HepG2 (cell line): Measurements from ENCODE around the gene KIAA2012. TPM values are rescaled to one million over a fixed set of nuclear protein-coding genes. Genes with fewer than 3 reads are reported as not detected.
A peak's percentile ranks its signal among the peaks of the same experiment; 100 is the strongest.

Experiments used
- ATAC-seq: fragments of 200-7000 bp; cut with Tn5 transposase; 3 replicates; pipeline ENCODE4 v1.9.1; 2020; ENCODE audit warnings: mild to moderate bottlenecking, moderate library complexity
- BruUV-seq: library from RNA; stranded (reverse); fragments of 400-500 nt; replicated peaks from 2 replicates; lab custom pipeline; 2021; lab: Mats Ljungman, UMichigan
- CTCF ChIA-PET: fragments of 300-600 bp; formaldehyde crosslinking; extraction: SDS; loops from one replicate; lab custom pipeline; 2021; ENCODE audit warnings: low total read pairs, inconsistent platforms, low intra/inter-chr PET ratio; lab: Yijun Ruan, JAX
- POLR2A ChIA-PET: fragments of 350-600 bp; sonication (Branson Sonifier 250); formaldehyde crosslinking; loops from one replicate; lab custom pipeline; 2020; ENCODE audit warnings: antibody characterized with exemption, inconsistent platforms; lab: Yijun Ruan, JAX
- DNase-seq: peaks from one replicate; pipeline ENCODE4 v3.0.0-alpha.2; 2015; ENCODE audit warnings: low spot score
- FAIRE-seq: peaks from 3 replicates; lab custom pipeline; 2011; peaks lifted over from hg19 to GRCh38; lab: Jason Lieb, UNC
- H2AFZ ChIP-seq: one replicate; pipeline ENCODE4 v1.6.1; 2011; ENCODE audit warnings: low read length, inconsistent platforms
- H3K27ac ChIP-seq: fragments of 300-600 bp; 3 replicates; pipeline ENCODE4 v1.8.0; 2011; ENCODE audit warnings: mixed run types, mild to moderate bottlenecking, mixed read lengths, low read length, inconsistent platforms; ENCODE audit not compliant: insufficient read depth; ENCODE audit errors: extremely low read length
- H3K27me3 ChIP-seq, 2 experiments: fragments of 200-600 bp in 1 of 2; 2 replicates in 1 of 2; 3 replicates in 1 of 2; pipeline versions ENCODE4 v1.6.0 to v1.8.0; 2011; ENCODE audit warnings: low read length in 2 of 2, mild to moderate bottlenecking in 2 of 2, moderate library complexity in 2 of 2, inconsistent platforms in 1 of 2; ENCODE audit not compliant: insufficient read depth in 2 of 2, control insufficient read depth in 1 of 2
- H3K36me3 ChIP-seq, 2 experiments: fragments of 200-600 bp in 1 of 2; replicated peaks in 1 of 2; 2 replicates in 1 of 2; 3 replicates in 1 of 2; pipeline versions ENCODE4 v1.5.1 to v1.8.0; 2011; ENCODE audit warnings: low read length in 2 of 2, inconsistent platforms in 1 of 2; ENCODE audit not compliant: insufficient read depth in 2 of 2, control insufficient read depth in 1 of 2
- H3K4me1 ChIP-seq: 2 replicates; pipeline ENCODE4 v1.5.1; 2012; ENCODE audit warnings: low read length, inconsistent platforms; ENCODE audit not compliant: insufficient read depth
- H3K4me2 ChIP-seq: 2 replicates; pipeline ENCODE4 v1.6.0; 2011; ENCODE audit warnings: low read depth, low read length, inconsistent platforms
- H3K4me3 ChIP-seq, 3 experiments: fragments of 200-600 bp in 1 of 3; sonication (generic), shearing (Covaris generic) in 1 of 3; replicated peaks in 1 of 3; 2 replicates each; pipeline ENCODE4 v1.5.1; 2011 to 2016; ENCODE audit warnings: low read length in 3 of 3, inconsistent platforms in 2 of 3, low read depth in 2 of 3, mild to moderate bottlenecking in 2 of 3, control low read depth in 1 of 3, mixed read lengths in 1 of 3; ENCODE audit not compliant: insufficient read depth in 1 of 3
- H3K79me2 ChIP-seq: one replicate; pipeline ENCODE4 v1.6.1; 2011; ENCODE audit warnings: low read length, inconsistent platforms; ENCODE audit not compliant: insufficient read depth
- H3K9ac ChIP-seq: 2 replicates; pipeline ENCODE4 v1.6.0; 2011; ENCODE audit warnings: mild to moderate bottlenecking, low read depth, low read length, inconsistent platforms; ENCODE audit not compliant: insufficient read depth
- H3K9me3 ChIP-seq: 2 replicates; pipeline ENCODE4 v1.5.1; 2012; ENCODE audit warnings: mild to moderate bottlenecking, low read length
- H4K20me1 ChIP-seq: 2 replicates; pipeline ENCODE4 v1.6.0; 2011; ENCODE audit warnings: inconsistent platforms, mild to moderate bottlenecking, low read length, moderate library complexity; ENCODE audit not compliant: insufficient read depth
- ATRX ChIP-seq: sonication (generic); formaldehyde crosslinking; IDR thresholded peaks from 2 replicates; pipeline ENCODE4 v1.4.0; 2020; ENCODE audit warnings: missing genetic modification reagents, borderline replicate concordance
- CBX5 ChIP-seq: sonication (generic); formaldehyde crosslinking; IDR thresholded peaks from 2 replicates; pipeline ENCODE4 v1.4.0; 2020; ENCODE audit warnings: missing genetic modification reagents, borderline replicate concordance
- DPF2 ChIP-seq: sonication (generic); formaldehyde crosslinking; IDR thresholded peaks from 2 replicates; pipeline ENCODE4 v1.4.0; 2020; ENCODE audit warnings: mild to moderate bottlenecking, low read depth, missing genetic modification reagents, borderline replicate concordance
- GATAD2A ChIP-seq: IDR thresholded peaks from 2 replicates; pipeline ENCODE4 v1.6.1; 2016
- HDAC6 ChIP-seq: fragments of 200-600 bp; sonication (generic); IDR thresholded peaks from 2 replicates; pipeline ENCODE4 v1.7.0; 2017; ENCODE audit warnings: mild to moderate bottlenecking, antibody characterized with exemption, low read length, low read depth
- HHEX ChIP-seq: IDR thresholded peaks from 2 replicates; pipeline ENCODE4 v1.6.1; 2016; ENCODE audit warnings: control low read depth
- HNF4A ChIP-seq: sonication (generic); formaldehyde crosslinking; IDR thresholded peaks from 2 replicates; pipeline ENCODE4 v1.4.0; 2020; ENCODE audit warnings: missing genetic modification reagents
- HNF4G ChIP-seq, 2 experiments: sonication (generic) in 1 of 2; formaldehyde crosslinking in 1 of 2; IDR thresholded peaks; 2 replicates each; pipeline versions ENCODE4 v1.4.0 to v1.6.1; 2011 to 2020; ENCODE audit warnings: borderline replicate concordance in 2 of 2, low read depth in 2 of 2, mild to moderate bottlenecking in 2 of 2, low read length in 1 of 2, missing genetic modification reagents in 1 of 2, moderate library complexity in 1 of 2
- KDM5B ChIP-seq: sonication (generic); formaldehyde crosslinking; IDR thresholded peaks from 2 replicates; pipeline ENCODE4 v1.4.0; 2020; ENCODE audit warnings: missing genetic modification reagents, mild to moderate bottlenecking, borderline replicate concordance
- NFRKB ChIP-seq: fragments of 450-650 bp; IDR thresholded peaks from 2 replicates; pipeline ENCODE4 v1.6.1; 2017
- PAWR ChIP-seq: sonication (generic); formaldehyde crosslinking; IDR thresholded peaks from 2 replicates; pipeline ENCODE4 v1.4.0; 2020; ENCODE audit warnings: missing genetic modification reagents, mild to moderate bottlenecking, borderline replicate concordance
- TIGD3 ChIP-seq: sonication (generic); formaldehyde crosslinking; IDR thresholded peaks from 2 replicates; pipeline ENCODE4 v1.5.1; 2020; ENCODE audit warnings: mild to moderate bottlenecking, missing genetic modification reagents, borderline replicate concordance
- ZMYM2 ChIP-seq: sonication (generic); formaldehyde crosslinking; IDR thresholded peaks from 2 replicates; pipeline ENCODE4 v1.8.0; 2022; ENCODE audit warnings: mild to moderate bottlenecking, missing genetic modification reagents
- ZNF205 ChIP-seq: IDR thresholded peaks from 2 replicates; pipeline ENCODE4 v1.6.1; 2018; ENCODE audit warnings: missing biosample characterization, missing genetic modification reagents
- ZNF549 ChIP-seq: sonication (generic); formaldehyde crosslinking; IDR thresholded peaks from 2 replicates; pipeline ENCODE4 v1.5.0; 2020; ENCODE audit warnings: missing genetic modification reagents
- ZNF770 ChIP-seq: sonication (generic); formaldehyde crosslinking; IDR thresholded peaks from 2 replicates; pipeline ENCODE4 v1.5.0; 2020; ENCODE audit warnings: mild to moderate bottlenecking, missing genetic modification reagents
- ZNF850 ChIP-seq: sonication (generic); formaldehyde crosslinking; conservative IDR thresholded peaks from 2 replicates; pipeline ENCODE4 v1.9.0; 2021; ENCODE audit warnings: mild to moderate bottlenecking, missing genetic modification reagents
- WGBS: methylation state at CpG from one replicate; pipeline ENCODE4 v1.1.6; 2017; ENCODE audit warnings: low lambda C conversion rate; 5-methylcytosine and 5-hydroxymethylcytosine counted together
- in situ Hi-C: cut with HindIII; loops from 2 replicates; pipeline ENCODE4 v1.10.0; 2017; ENCODE audit warnings: low pct_unique_long_range_greater_than_20kb; ENCODE audit not compliant: extremely low pct_ligation_motif_present
- intact Hi-C: fragments of 100-400 bp; cut with micrococcal nuclease; formaldehyde crosslinking; loops from one replicate; pipeline ENCODE4 v1.10.0; 2022; ENCODE audit not compliant: unreplicated experiment
- polyA plus RNA-seq, 8 experiments: library from polyadenylated mRNA; depleted of rRNA in 3 of 8; stranded (reverse) in 7 of 8; unstranded in 1 of 8; fragments of >200 nt; fragmentation: Illumina TruSeq in 4 of 8; extraction: Trizol in 4 of 8; gene quantifications; 2 replicates each; pipeline versions ENCODE4 v1.2.1 to v1.2.3, GENCODE V29; 2011 to 2016; ENCODE audit warnings: low read depth in 4 of 8, missing spikeins in 1 of 8, mixed read lengths in 1 of 8; ENCODE audit not compliant: insufficient read depth in 1 of 8
- total RNA-seq, 5 experiments: library from RNA; depleted of rRNA; stranded (reverse); fragments of >200 nt; fragmentation: Illumina TruSeq; extraction: Trizol; gene quantifications; 2 replicates each; pipeline ENCODE4 v1.2.3, GENCODE V29; 2016; ENCODE audit warnings: low read depth in 1 of 5

Gene KIAA2012
- total and polyA plus RNA-seq, 2 of the 13 experiments (the other 11 are each of a cell fraction or from before 2014, with no cell fraction given): not detected

- no peaks in the 10 kb centered on the region for H3K36me3 ChIP-seq
- no peaks in the 10 kb centered on the region; a peak in 1 of 5 replicates for H3K27me3 ChIP-seq
- H3K79me2 ChIP-seq: no peaks in the 10 kb centered on the region
- BruUV-seq: no TSS peak
- CTCF ChIA-PET: no interaction called here
- no peaks in the 10 kb centered on the region for H4K20me1 ChIP-seq
- H3K4me1 ChIP-seq: peaks cover 14% of the 10 kb centered on the region
- intact Hi-C loops: no loop called here
- WGBS: 21% methylated on average over 3 of the region's 3 CpGs
- no peak overlapping the region for H2AFZ ChIP-seq
- ATAC-seq (no peak), FAIRE-seq (no peak), DNase-seq (no peak)
- no peak overlapping the region for H3K27ac ChIP-seq
- POLR2A ChIA-PET: no interaction called here
- H3K4me2 ChIP-seq: no peak overlapping the region
- no peak overlapping the region for H3K4me3 ChIP-seq
- no peak overlapping the region for H3K9ac ChIP-seq
- no peak for TF ChIP-seq NFRKB
- TF ChIP-seq KDM5B (CRISPR knock-in tag): no peak
- no peak for TF ChIP-seq PAWR (CRISPR knock-in tag)
- TF ChIP-seq GATAD2A (CRISPR knock-in tag): no peak
- TF ChIP-seq ZNF850 (CRISPR knock-in tag): no peak
- TF ChIP-seq DPF2 (CRISPR knock-in tag): no peak
- TF ChIP-seq HDAC6: no peak
- TF ChIP-seq, all 625 proteins: peak for 0
- H3K9me3 ChIP-seq: no peaks in the 10 kb centered on the region
- in situ Hi-C loops: no loop called here
Observed at GRCh38 chr2:202164411-202164810, 91.4 kb downstream of the KIAA2012 start.

GRCh38 chr2:202165208-202165607 lies 92.2 kb downstream of the KIAA2012 start:
- DNase-seq (peak; percentile 35), FAIRE-seq (no peak), ATAC-seq (peak; percentile 49)
- no peaks in the 10 kb centered on the region for H3K36me3 ChIP-seq
- ChIA-PET POLR2A (no interaction called here), CTCF (no interaction called here)
- no TSS peak for BruUV-seq
- H3K27ac ChIP-seq: no peak overlapping the region
- H4K20me1 ChIP-seq: no peaks in the 10 kb centered on the region
- H3K4me3 ChIP-seq: no peak overlapping the region
- H3K4me1 ChIP-seq: peaks cover 14% of the 10 kb centered on the region
- H3K79me2 ChIP-seq: no peaks in the 10 kb centered on the region
- in situ Hi-C loops (no loop called here), intact Hi-C loops (no loop called here)
- no peaks in the 10 kb centered on the region for H3K9me3 ChIP-seq
- H3K4me2 ChIP-seq: no peak overlapping the region
- no peaks in the 10 kb centered on the region; a peak in 1 of 5 replicates for H3K27me3 ChIP-seq
- no peak overlapping the region for H2AFZ ChIP-seq
- H3K9ac ChIP-seq: no peak overlapping the region
- 26% methylated on average over 5 of the region's 5 CpGs for WGBS
- 0 out of 2 replicates have a peak, but pooled peaks have one; percentile 19 for TF ChIP-seq ZMYM2 (CRISPR knock-in tag)
- no peak for TF ChIP-seq HHEX (CRISPR knock-in tag)
- TF ChIP-seq HNF4A: peak; percentile 77
- TF ChIP-seq ZNF549 (CRISPR knock-in tag): peak; percentile 68; the same call in 1 of the 2 replicates
- no peak for TF ChIP-seq TIGD3 (CRISPR knock-in tag)
- TF ChIP-seq HNF4G (IDR thresholded peaks at IDR 0.05; ENCODE audit: borderline replicate concordance, low read depth, low read length): 0 out of 2 replicates have a peak, but pooled peaks have one; percentile 26
- TF ChIP-seq HNF4G (CRISPR knock-in tag; IDR thresholded peaks at IDR 0.05; ENCODE audit: borderline replicate concordance, low read depth): no peak
- TF ChIP-seq ZNF205 (CRISPR knock-in tag): no peak
- peak; percentile 56; the same call in 1 of the 2 replicates for TF ChIP-seq ZNF770 (CRISPR knock-in tag)
- TF ChIP-seq CBX5: no peak
- TF ChIP-seq ATRX (CRISPR knock-in tag): no peak
